A673 (cell line): ENCODE results near the gene SOD3. TPM values are rescaled to one million over a fixed set of nuclear protein-coding genes. Genes with fewer than 3 reads are reported as not detected.

ENCODE experiments used
- BruUV-seq: library from RNA; stranded (reverse); fragments of 400-500 nt; replicated peaks from 2 replicates; lab custom pipeline; 2021; lab: Mats Ljungman, UMichigan
- CTCF ChIA-PET: fragments of 300-600 bp; sonication (Branson Sonifier 250); formaldehyde crosslinking; loops from one replicate; lab custom pipeline; 2022; ENCODE audit warnings: antibody characterized with exemption; lab: Charles Lee
- POLR2A ChIA-PET: fragments of 300-600 bp; sonication (Branson Sonifier 250); formaldehyde crosslinking; loops from one replicate; lab custom pipeline; 2022; ENCODE audit warnings: antibody characterized with exemption; ENCODE audit not compliant: low non-redundant PET; lab: Charles Lee
- DNase-seq: peaks from one replicate; pipeline ENCODE4 v3.0.0-alpha.2; 2015; ENCODE audit warnings: low spot score
- H3K27ac ChIP-seq: fragments of 200-600 bp; sonication (generic); 2 replicates; pipeline ENCODE4 v1.5.1; 2016; ENCODE audit warnings: mixed run types, low read depth, mild to moderate bottlenecking, mixed read lengths, antibody characterized with exemption, low read length; ENCODE audit not compliant: poor library complexity, severe bottlenecking
- H3K27me3 ChIP-seq: fragments of 200-600 bp; sonication (generic); replicated peaks from 2 replicates; pipeline ENCODE4 v1.6.1; 2017; ENCODE audit warnings: mixed run types, low read depth, mild to moderate bottlenecking, mixed read lengths, antibody characterized with exemption, low read length; ENCODE audit not compliant: insufficient read depth, poor library complexity
- H3K36me3 ChIP-seq: fragments of 200-600 bp; sonication (generic); 2 replicates; pipeline ENCODE4 v1.6.1; 2016; ENCODE audit warnings: mixed run types, mild to moderate bottlenecking, mixed read lengths, antibody characterized with exemption, low read length; ENCODE audit not compliant: insufficient read depth, poor library complexity, severe bottlenecking
- H3K4me1 ChIP-seq: fragments of 200-600 bp; sonication (generic); 2 replicates; pipeline ENCODE4 v1.6.1; 2017; ENCODE audit warnings: mixed run types, mild to moderate bottlenecking, mixed read lengths, antibody characterized with exemption, low read length; ENCODE audit not compliant: insufficient read depth, poor library complexity, severe bottlenecking
- H3K4me3 ChIP-seq: fragments of 200-600 bp; sonication (generic); 2 replicates; pipeline ENCODE4 v1.5.1; 2016; ENCODE audit warnings: low read depth, mixed run types, mild to moderate bottlenecking, mixed read lengths, low read length; ENCODE audit not compliant: poor library complexity, severe bottlenecking
- H3K9me3 ChIP-seq: fragments of 200-600 bp; sonication (generic); 2 replicates; pipeline ENCODE4 v1.6.1; 2016; ENCODE audit warnings: mixed run types, low read depth, mild to moderate bottlenecking, mixed read lengths, antibody characterized with exemption, low read length; ENCODE audit not compliant: poor library complexity, severe bottlenecking
- CTCF ChIP-seq: fragments of 300-800, 200-600 bp; sonication (generic); conservative IDR thresholded peaks from 2 replicates; pipeline ENCODE4 v1.5.1; 2017; ENCODE audit warnings: low read depth, mild to moderate bottlenecking, antibody characterized with exemption, low read length, moderate library complexity, mixed read lengths
- EZH2 ChIP-seq: fragments of 200-600 bp; sonication (generic); IDR thresholded peaks from 2 replicates; pipeline ENCODE4 v1.6.1; 2017; ENCODE audit warnings: borderline replicate concordance, low read depth, mild to moderate bottlenecking, mixed read lengths, antibody characterized with exemption, low read length; ENCODE audit not compliant: poor library complexity, severe bottlenecking
- intact Hi-C: fragments of 100-400 bp; cut with micrococcal nuclease; formaldehyde crosslinking; loops from one replicate; pipeline ENCODE4 v1.10.0; 2022; ENCODE audit not compliant: unreplicated experiment
- total RNA-seq: library from RNA; stranded (reverse); gene quantifications from 2 replicates; pipeline ENCODE4 v1.2.3, GENCODE V29; 2021

SOD3 gene
- total RNA-seq, 1 experiment from 2014 or later: not detected

DNA sequence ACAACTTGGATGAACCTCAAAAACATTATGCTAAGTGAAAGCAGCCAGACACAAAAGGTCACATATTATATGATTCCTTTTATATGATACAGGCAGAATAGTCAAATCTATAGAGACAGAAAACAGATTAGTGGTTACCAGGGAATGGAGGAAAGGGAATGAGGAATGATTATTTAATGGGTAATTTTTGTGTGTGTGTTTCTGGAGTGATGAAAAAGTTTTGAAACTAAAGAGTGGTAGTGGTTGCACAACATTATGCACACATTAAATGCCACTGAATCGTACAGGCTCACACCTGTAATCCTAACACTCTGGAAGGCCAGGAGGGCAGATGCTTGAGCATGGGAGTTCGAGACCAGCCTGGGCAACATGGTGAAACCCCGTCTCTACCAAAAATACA lies 19.6 kb upstream of the SOD3 start:
- ChIA-PET POLR2A (no interaction called here), CTCF (no interaction called here)
- Histone ChIP-seq H3K4me3 (no peak overlapping the region), H3K27me3 (no peaks in the 10 kb centered on the region), H3K36me3 (no peaks in the 10 kb centered on the region), H3K9me3 (no peaks in the 10 kb centered on the region), H3K27ac (no peak overlapping the region), H3K4me1 (peaks cover 37% of the 10 kb centered on the region)
- no TSS peak for BruUV-seq
- intact Hi-C loops: loop anchor here (10.0 kb wide), 1 partner anchor 191 kb away; the partner anchor contains the start of gene DHX15
- TF ChIP-seq EZH2 (no peak), CTCF (no peak)
- no peak for DNase-seq

GRCh38 chr4:24777536-24778463 lies 17.6 kb upstream of the SOD3 start:
- DNase-seq: no peak
- CTCF ChIA-PET: no interaction called here
- peak overlapping the region; percentile 74 for H3K27ac ChIP-seq
- H3K27me3 ChIP-seq: no peaks in the 10 kb centered on the region
- H3K36me3 ChIP-seq: no peaks in the 10 kb centered on the region
- POLR2A ChIA-PET: no interaction called here
- TF ChIP-seq EZH2: no peak
- no peak for TF ChIP-seq CTCF
- intact Hi-C loops: loop anchor here (10.0 kb wide), 1 partner anchor 193 kb away; the partner anchor contains the start of gene DHX15
- H3K9me3 ChIP-seq: no peaks in the 10 kb centered on the region
- H3K4me1 ChIP-seq: peaks cover 36% of the 10 kb centered on the region
- no TSS peak for BruUV-seq
- H3K4me3 ChIP-seq: no peak overlapping the region

- DNase-seq: peak; percentile 91
- no TSS peak for BruUV-seq
- H3K27ac ChIP-seq: peak overlapping the region; percentile 74
- no peaks in the 10 kb centered on the region for H3K27me3 ChIP-seq
- no peak overlapping the region for H3K4me3 ChIP-seq
- ChIA-PET POLR2A (no interaction called here), CTCF (no interaction called here)
- no peaks in the 10 kb centered on the region for H3K9me3 ChIP-seq
- H3K4me1 ChIP-seq: peaks cover 36% of the 10 kb centered on the region
- intact Hi-C loops: loop anchor here (10.0 kb wide), 1 partner anchor 194 kb away; the partner anchor contains the start of gene DHX15
- TF ChIP-seq CTCF (no peak), EZH2 (no peak)
- no peaks in the 10 kb centered on the region for H3K36me3 ChIP-seq
Measured at GRCh38 chr4:24778464-24779225, 16.7 kb upstream of the SOD3 start.
